Keratinocyte (primary cell): ENCODE results near the gene MRPL24.

ENCODE experiments used
- CTCF ChIP-seq, 3 experiments: IDR thresholded peaks in 1 of 3; conservative IDR thresholded peaks in 1 of 3; optimal IDR thresholded peaks in 1 of 3; 2 replicates in 2 of 3; 3 replicates in 1 of 3; pipeline versions ENCODE3 to v1.5.1; 2011; ENCODE audit warnings: low read length in 3 of 3, mild to moderate bottlenecking in 3 of 3, moderate library complexity in 2 of 3, control low read depth in 1 of 3, inconsistent platforms in 1 of 3; ENCODE audit not compliant: insufficient read depth in 2 of 3; ENCODE audit errors: extremely low read depth in 1 of 3
- EZH2 ChIP-seq: IDR thresholded peaks from one replicate; pipeline ENCODE4 v1.6.1; 2012; ENCODE audit warnings: inconsistent platforms, mild to moderate bottlenecking, low read length, moderate library complexity

- TF ChIP-seq EZH2 (no peak), CTCF (optimal IDR thresholded peaks at IDR 0.05 in 1 of 3, IDR thresholded peaks at IDR 0.05 in 1 of 3, conservative IDR thresholded peaks at IDR 0.05 in 1 of 3; ENCODE audit: extremely low read depth in 1 of 3, insufficient read depth in 2 of 3, low read length in 3 of 3) (peak; percentile 83 to 97 (median 90))
These were observed 51.6 kb downstream of the MRPL24 start for GRCh38 chr1:156689035-156689952.
